ENCODE measurements around the gene KRTAP19-2. TPM values are rescaled to one million over a fixed set of nuclear protein-coding genes. Genes with fewer than 3 reads are reported as not detected.

Gene KRTAP19-2
- total and polyA plus RNA-seq, 9 of the 15 experiments (the other 6 are each of a cell fraction or from before 2014, with no cell fraction given), result not detected

- WGBS (ENCODE audit: insufficient coverage, low coverage, missing lambda C conversion rate), result under 1% methylated on average over 7 of the region's 7 CpGs
- H3K4me2 ChIP-seq (ENCODE audit: insufficient read depth, low read length), result no peak within 1 kb of the TSS
- no peak within 1 kb of the TSS for H3K9ac ChIP-seq (ENCODE audit: insufficient read depth in 1 of 2, low read depth in 2 of 2, low read length in 2 of 2)
- H2AFZ ChIP-seq (ENCODE audit: low read depth, low read length), result no peak within 1 kb of the TSS
- ATAC-seq (no peak), DNase-seq (ENCODE audit: extremely low read depth in 1 of 4, low spot score in 3 of 4) (no peak), FAIRE-seq (no peak)
- no peaks in the 10 kb centered on the region; the same call in 1 of the 2 replicates for H3K9me3 ChIP-seq (replicated peaks; ENCODE audit: control insufficient read depth, insufficient read depth, low read depth, low read length)
- ChIA-PET POLR2A (no interaction called here), CTCF (ENCODE audit: low intra/inter-chr PET ratio) (no interaction called here)
- no TSS peak for BruUV-seq (replicated peaks)
- H3K79me2 ChIP-seq (ENCODE audit: control insufficient read depth, insufficient read depth, low read length), result no peaks in the 10 kb centered on the region
- H3K9me1 ChIP-seq (ENCODE audit: control insufficient read depth, insufficient read depth, low read length), result no peaks in the 10 kb centered on the region
- no peaks in the 10 kb centered on the region for H4K20me1 ChIP-seq (replicated peaks; ENCODE audit: control insufficient read depth, insufficient read depth, low read length)
- no peak within 1 kb of the TSS for H3K27ac ChIP-seq (ENCODE audit: extremely low read depth, low read depth, low read length)
- in situ Hi-C loops (cut with MboI), result no loop called here
- TF ChIP-seq TGIF2 (CRISPR knock-in tag; IDR thresholded peaks at IDR 0.05) (no peak), TBL1XR1 (IDR thresholded peaks at IDR 0.05; ENCODE audit: low read length in 2 of 2) (no peak), ARHGAP35 (IDR thresholded peaks at IDR 0.05; ENCODE audit: partially characterized antibody) (no peak), GATAD2A (IDR thresholded peaks at IDR 0.05) (no peak), CHCHD3 (CRISPR knock-in tag; IDR thresholded peaks at IDR 0.05) (no peak), THRA (IDR thresholded peaks at IDR 0.05) (no peak), SREBF2 (CRISPR knock-in tag; IDR thresholded peaks at IDR 0.05) (no peak), NR2C2 (CRISPR knock-in tag; IDR thresholded peaks at IDR 0.05) (no peak), NR2C2 (tag; IDR thresholded peaks at IDR 0.05) (no peak), TFAM (CRISPR knock-in tag; conservative IDR thresholded peaks at IDR 0.05) (no peak), MTA2 (IDR thresholded peaks at IDR 0.05; ENCODE audit: low read depth) (no peak), NCOA1 (IDR thresholded peaks at IDR 0.05; ENCODE audit: low read depth) (no peak), ATF6 (CRISPR knock-in tag; IDR thresholded peaks at IDR 0.05) (no peak), HLTF (IDR thresholded peaks at IDR 0.05) (no peak), XRCC3 (IDR thresholded peaks at IDR 0.05) (no peak), NFXL1 (CRISPR knock-in tag; IDR thresholded peaks at IDR 0.05) (no peak)
- TF ChIP-seq, protein P1, sequence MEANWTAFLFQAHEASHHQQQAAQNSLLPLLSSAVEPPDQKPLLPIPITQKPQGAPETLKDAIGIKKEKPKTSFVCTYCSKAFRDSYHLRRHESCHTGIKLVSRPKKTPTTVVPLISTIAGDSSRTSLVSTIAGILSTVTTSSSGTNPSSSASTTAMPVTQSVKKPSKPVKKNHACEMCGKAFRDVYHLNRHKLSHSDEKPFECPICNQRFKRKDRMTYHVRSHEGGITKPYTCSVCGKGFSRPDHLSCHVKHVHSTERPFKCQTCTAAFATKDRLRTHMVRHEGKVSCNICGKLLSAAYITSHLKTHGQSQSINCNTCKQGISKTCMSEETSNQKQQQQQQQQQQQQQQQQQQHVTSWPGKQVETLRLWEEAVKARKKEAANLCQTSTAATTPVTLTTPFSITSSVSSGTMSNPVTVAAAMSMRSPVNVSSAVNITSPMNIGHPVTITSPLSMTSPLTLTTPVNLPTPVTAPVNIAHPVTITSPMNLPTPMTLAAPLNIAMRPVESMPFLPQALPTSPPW (CRISPR knock-in tag; IDR thresholded peaks at IDR 0.05), result no peak
- no peaks in the 10 kb centered on the region for H3K4me1 ChIP-seq (replicated peaks in 1 of 2; ENCODE audit: control insufficient read depth in 2 of 2, insufficient read depth in 2 of 2, low read length in 2 of 2)
- H3K27me3 ChIP-seq (ENCODE audit: control insufficient read depth in 2 of 2, insufficient read depth in 2 of 2, low read length in 2 of 2), result no peaks in the 10 kb centered on the region
- no peaks in the 10 kb centered on the region for H3K36me3 ChIP-seq (ENCODE audit: control insufficient read depth, insufficient read depth, low read length)
- intact Hi-C loops (cut with micrococcal nuclease), result no loop called here
- no peak within 1 kb of the TSS for H3K4me3 ChIP-seq
Observed at GRCh38 chr21:30480145-30480544, 7.1 kb downstream of the KRTAP19-2 start, which contains the start of gene KRTAP19-1. Gene KRTAP19-1 (minus strand): TSS chr21:30480367. CDS start chr21:30480317, 50 bp downstream.

All from K562 (cell line).